Duodenal mucosa (tissue), 2 donors: ENCODE measurements around the gene DIO3.

Source experiments
- H3K27ac ChIP-seq: one replicate; pipeline ENCODE4 v1.7.0; 2013; ENCODE audit warnings: low read depth, low read length
- H3K27me3 ChIP-seq, 2 donors: one replicate each; pipeline ENCODE4 v1.7.0; 2013; ENCODE audit warnings: low read length in 2 of 2, control low read depth in 1 of 2; ENCODE audit not compliant: insufficient read depth in 2 of 2, control insufficient read depth in 1 of 2
- H3K36me3 ChIP-seq, 2 donors: one replicate each; pipeline ENCODE4 v1.7.0; 2013; ENCODE audit warnings: low read length in 2 of 2, control low read depth in 1 of 2; ENCODE audit not compliant: insufficient read depth in 2 of 2, control insufficient read depth in 1 of 2
- H3K4me1 ChIP-seq, 2 donors: one replicate each; pipeline ENCODE4 v1.7.0; 2013; ENCODE audit warnings: low read length in 2 of 2, control low read depth in 1 of 2; ENCODE audit not compliant: insufficient read depth in 2 of 2, control insufficient read depth in 1 of 2
- H3K4me3 ChIP-seq, 2 donors: one replicate each; pipeline ENCODE4 v1.7.0; 2013; ENCODE audit warnings: low read length in 2 of 2, low read depth in 1 of 2
- H3K9ac ChIP-seq, 2 donors: one replicate each; pipeline ENCODE4 v1.7.0; 2013; ENCODE audit warnings: low read length in 2 of 2, low read depth in 1 of 2
- H3K9me3 ChIP-seq, 2 donors: one replicate each; pipeline ENCODE4 v1.7.0; 2013; ENCODE audit warnings: low read length in 2 of 2, control low read depth in 1 of 2; ENCODE audit not compliant: control insufficient read depth in 1 of 2

Gene DIO3

DNA sequence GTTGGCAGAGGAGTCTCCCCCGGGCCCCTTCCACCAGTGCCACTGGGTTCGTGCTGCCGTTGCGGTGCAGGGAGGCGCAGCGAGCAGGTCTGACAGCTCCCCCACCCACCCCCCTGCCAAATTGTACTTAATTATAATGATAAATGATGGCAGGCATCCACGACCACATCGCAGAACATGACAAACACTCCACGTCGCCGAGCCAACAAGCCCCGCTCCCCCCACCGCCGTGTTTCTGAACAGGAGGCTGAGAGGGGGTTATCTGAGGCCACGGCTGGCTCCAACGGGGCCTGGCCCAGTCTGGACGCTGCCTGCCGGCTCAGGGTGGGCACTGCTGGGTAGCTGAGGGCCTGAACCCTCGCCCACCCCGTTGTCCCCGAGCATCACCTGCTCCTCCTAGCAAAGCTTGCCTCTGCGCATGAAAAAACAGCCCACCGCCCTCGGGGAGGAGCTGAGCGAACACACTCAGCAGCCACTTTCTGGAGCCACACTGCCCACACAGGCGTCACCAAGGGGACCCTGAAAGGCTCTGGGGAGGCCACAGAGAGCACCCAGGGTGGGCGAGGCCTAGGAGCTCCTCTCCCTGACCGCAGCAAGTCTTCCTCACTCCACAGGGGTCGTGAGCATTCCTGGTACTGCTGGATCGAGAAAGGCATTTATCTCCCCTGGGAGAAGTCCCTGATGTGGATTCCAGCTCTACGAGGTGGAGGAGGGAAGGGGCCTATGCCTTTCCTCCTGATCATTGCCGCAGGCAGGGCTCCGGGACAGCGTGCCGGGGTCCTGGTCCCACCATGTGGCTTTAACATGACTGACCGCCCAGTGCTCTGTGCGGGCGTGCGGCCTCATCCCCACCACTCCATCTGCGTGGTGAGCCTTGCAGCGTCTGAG is 35.4 kb upstream of the DIO3 start:
- Histone ChIP-seq H3K36me3 (no peaks in the 10 kb centered on the region), H3K9ac (no peak overlapping the region), H3K27ac (no peak overlapping the region), H3K27me3 (no peaks in the 10 kb centered on the region), H3K9me3 (no peaks in the 10 kb centered on the region), H3K4me1 (no peaks in the 10 kb centered on the region), H3K4me3 (no peak overlapping the region)

DNA sequence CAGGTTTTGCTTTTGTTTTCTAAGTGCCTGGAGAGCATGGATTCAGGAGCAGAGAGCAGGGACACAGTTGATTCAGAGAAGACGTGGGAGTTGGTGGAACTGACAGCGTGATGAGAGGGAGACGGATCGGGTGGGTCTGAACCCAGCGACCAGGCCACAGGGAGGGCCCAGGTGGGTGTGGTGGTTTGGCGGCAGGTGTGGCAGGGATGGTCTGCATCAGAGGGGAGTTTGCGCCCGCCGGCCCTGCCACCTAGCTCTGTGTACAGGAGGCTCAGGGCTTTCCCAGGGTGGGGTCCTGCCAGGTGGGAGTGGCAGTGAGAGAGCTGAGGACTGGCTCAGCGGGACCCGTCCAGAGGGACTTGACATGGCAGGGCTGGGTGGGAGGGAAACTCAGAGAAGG is 33.3 kb upstream of the DIO3 start:
- Histone ChIP-seq H3K27ac (no peak overlapping the region), H3K36me3 (no peaks in the 10 kb centered on the region), H3K4me3 (no peak overlapping the region), H3K27me3 (no peaks in the 10 kb centered on the region), H3K4me1 (no peaks in the 10 kb centered on the region), H3K9me3 (no peaks in the 10 kb centered on the region), H3K9ac (no peak overlapping the region)

DNA sequence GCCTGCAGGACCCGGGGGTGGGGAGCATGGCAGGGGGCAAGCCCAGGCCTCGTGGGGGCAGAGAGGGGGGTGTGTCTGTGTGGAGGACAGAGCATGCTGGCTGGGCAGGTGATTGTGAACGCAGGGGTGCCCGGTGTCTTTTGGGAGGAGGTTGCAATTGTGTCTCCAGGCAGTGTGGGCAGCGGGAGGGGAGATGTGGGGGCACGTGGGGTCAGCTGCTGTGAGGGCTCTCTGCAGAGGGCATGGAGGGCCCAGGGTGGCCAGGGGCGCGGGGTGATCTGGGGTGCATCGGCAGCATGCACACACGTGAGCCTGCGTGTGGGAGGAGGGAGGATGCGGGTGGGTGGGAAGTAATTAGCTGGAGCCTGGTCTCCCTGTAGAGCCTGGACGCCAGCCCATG is 32.2 kb upstream of the DIO3 start:
- no peak overlapping the region for H3K9ac ChIP-seq

DNA sequence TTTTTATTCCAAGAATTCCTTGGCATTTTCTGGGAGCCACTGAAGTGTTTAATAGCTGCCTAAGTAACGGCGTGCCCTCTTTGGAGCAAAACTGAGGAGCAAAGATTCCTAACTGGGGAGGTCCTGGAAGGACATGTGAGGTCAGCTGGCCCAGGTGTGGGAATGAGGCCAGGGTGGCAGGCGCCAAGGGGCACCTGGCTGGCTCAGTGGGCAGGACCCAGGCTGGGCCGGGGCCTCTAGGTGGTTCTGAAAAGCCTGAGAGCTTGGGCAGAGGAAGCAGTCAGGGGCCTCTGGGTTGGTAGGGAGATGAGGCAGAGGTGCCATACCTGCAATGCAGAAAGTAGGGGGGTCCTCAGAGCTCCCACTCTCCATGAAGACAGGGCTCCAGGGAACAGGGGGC is 27.1 kb upstream of the DIO3 start:
- Histone ChIP-seq H3K27ac (no peak overlapping the region), H3K9ac (no peak overlapping the region), H3K27me3 (no peaks in the 10 kb centered on the region), H3K36me3 (no peaks in the 10 kb centered on the region), H3K9me3 (no peaks in the 10 kb centered on the region), H3K4me1 (no peaks in the 10 kb centered on the region), H3K4me3 (no peak overlapping the region)

More for the DNA sequence above, 32.2 kb upstream of the DIO3 start:
- H3K9me3 ChIP-seq = no peaks in the 10 kb centered on the region
- no peak overlapping the region for H3K4me3 ChIP-seq
- no peaks in the 10 kb centered on the region for H3K4me1 ChIP-seq
- H3K36me3 ChIP-seq = no peaks in the 10 kb centered on the region
- no peaks in the 10 kb centered on the region for H3K27me3 ChIP-seq
- H3K27ac ChIP-seq = no peak overlapping the region

DNA sequence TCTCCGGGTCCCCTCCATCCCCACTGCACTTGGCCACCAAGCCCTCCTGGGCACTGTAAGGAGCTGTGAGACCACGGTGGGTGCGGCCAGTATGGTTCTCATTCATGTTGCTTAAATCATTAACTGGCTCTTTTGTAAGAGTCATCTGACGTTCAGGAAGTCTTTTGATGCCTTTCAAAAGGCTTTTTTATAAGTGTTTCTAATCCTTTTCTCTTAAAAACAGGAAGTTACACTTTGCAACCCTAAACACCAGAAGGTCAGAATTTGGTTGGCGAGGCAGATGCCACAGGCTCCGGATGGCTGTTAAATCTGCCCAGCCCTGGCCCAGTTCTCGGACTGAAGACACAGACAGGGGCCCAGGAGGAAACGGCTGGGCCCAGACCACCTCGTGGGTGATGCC is 26.1 kb upstream of the DIO3 start:
- Histone ChIP-seq H3K27ac (no peak overlapping the region), H3K36me3 (no peaks in the 10 kb centered on the region), H3K4me3 (no peak overlapping the region), H3K9ac (no peak overlapping the region), H3K4me1 (no peaks in the 10 kb centered on the region), H3K9me3 (no peaks in the 10 kb centered on the region), H3K27me3 (no peaks in the 10 kb centered on the region)

DNA sequence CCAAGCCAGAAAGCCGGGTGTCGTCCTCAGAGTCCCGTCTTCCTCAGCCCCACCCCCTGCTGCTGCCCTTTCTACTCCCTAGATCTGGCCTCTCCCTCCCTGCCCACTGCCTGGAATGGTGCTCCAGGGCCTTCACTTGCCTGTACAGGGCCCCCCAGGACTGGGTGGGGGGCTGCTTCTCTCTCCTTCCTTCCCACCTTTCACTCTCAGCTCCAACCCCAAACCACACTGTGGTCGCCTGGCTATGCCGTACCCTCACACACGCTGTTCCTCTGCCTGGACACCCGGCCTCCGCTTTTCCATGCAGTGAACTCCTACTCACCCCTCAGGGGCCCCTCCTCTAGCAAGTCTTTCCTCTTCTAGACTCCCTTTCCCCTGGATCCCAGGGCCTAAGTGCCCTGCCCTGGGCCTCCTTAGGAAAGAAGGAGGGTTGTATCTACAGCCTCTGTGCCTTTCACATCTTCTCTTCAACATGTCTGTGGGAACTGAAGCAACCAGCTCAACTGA is 25.5 kb upstream of the DIO3 start:
- no peaks in the 10 kb centered on the region for H3K4me1 ChIP-seq
- no peak overlapping the region for H3K4me3 ChIP-seq
- no peaks in the 10 kb centered on the region for H3K9me3 ChIP-seq
- H3K27me3 ChIP-seq = no peaks in the 10 kb centered on the region
- H3K27ac ChIP-seq = no peak overlapping the region
- no peak overlapping the region for H3K9ac ChIP-seq
- H3K36me3 ChIP-seq = no peaks in the 10 kb centered on the region

DNA sequence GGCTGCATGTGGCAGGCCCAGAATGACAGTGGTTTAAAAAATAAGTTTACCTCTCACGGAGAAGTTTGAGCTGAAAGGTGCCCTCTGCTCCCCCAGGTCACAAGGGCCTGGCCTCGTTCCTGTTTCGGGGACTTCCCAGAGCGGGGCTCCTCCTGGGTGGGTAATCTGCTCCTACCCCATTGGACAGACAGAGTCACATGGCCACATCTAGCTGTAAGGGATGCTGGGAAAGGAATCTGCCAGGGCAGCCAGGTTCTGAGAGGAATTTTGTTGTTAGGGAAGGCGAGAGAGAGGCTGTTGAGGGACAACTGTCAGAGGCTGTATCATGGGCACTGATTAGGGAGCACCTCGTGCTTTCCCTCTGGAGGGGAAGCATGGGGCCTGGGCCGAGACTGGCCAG is 24.0 kb upstream of the DIO3 start:
- H3K36me3 ChIP-seq = no peaks in the 10 kb centered on the region
- H3K9ac ChIP-seq = no peak overlapping the region
- peaks cover 2 to 4% of the 10 kb centered on the region in 2 donors for H3K4me1 ChIP-seq
- H3K4me3 ChIP-seq = no peak overlapping the region
- no peaks in the 10 kb centered on the region for H3K27me3 ChIP-seq
- no peak overlapping the region for H3K27ac ChIP-seq
- H3K9me3 ChIP-seq = no peaks in the 10 kb centered on the region

DNA sequence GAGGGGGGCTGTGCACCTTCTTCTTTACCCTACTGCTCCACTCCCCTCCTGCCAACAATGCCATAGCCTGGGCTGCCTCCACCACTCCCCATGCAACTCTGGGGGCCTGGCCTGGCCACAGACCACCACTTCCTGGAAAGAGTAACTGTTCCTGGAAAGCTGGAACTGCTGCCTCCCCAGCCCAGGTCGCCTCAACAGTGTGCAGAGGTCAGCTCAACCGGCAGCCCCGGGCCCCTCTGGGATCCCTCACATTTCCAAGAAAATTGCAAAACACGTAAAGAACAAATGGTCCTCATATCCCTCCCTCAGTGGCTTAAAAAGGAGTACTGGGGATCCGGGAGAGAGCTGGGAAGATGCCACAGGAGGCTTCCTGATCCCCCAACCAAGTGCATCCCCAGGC is 22.4 kb upstream of the DIO3 start:
- no peak overlapping the region for H3K27ac ChIP-seq
- peaks cover 0 to 4% of the 10 kb centered on the region in 2 donors for H3K9me3 ChIP-seq
- no peaks in the 10 kb centered on the region for H3K27me3 ChIP-seq
- H3K4me1 ChIP-seq = peaks cover 5 to 9% of the 10 kb centered on the region in 2 donors
- no peak overlapping the region for H3K4me3 ChIP-seq
- no peak overlapping the region for H3K9ac ChIP-seq
- H3K36me3 ChIP-seq = no peaks in the 10 kb centered on the region

DNA sequence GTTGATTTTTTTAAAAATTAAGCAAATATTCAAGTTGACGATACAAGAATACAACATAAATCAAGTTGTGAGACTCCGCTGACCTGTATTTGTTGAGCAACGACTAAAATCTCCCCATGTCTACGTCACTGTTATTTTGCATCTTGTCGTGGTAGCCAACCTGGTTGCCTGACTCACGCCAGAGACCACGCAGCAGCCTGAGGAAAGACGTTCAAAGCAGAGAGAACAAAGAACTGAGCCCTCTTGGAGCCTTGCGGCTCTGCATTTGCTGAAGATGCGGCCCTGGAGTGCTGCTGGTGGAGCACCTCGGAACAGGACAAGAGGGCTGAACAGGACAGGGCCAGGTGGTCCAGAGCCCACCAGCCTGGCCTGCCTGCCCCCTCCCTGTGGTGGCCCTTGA is 21.4 kb upstream of the DIO3 start:
- H3K9me3 ChIP-seq = peaks cover 0 to 5% of the 10 kb centered on the region in 2 donors
- no peak overlapping the region for H3K27ac ChIP-seq
- H3K9ac ChIP-seq = no peak overlapping the region
- H3K27me3 ChIP-seq = no peaks in the 10 kb centered on the region
- peaks cover 5 to 9% of the 10 kb centered on the region in 2 donors for H3K4me1 ChIP-seq
- no peak overlapping the region for H3K4me3 ChIP-seq
- no peaks in the 10 kb centered on the region for H3K36me3 ChIP-seq

DNA sequence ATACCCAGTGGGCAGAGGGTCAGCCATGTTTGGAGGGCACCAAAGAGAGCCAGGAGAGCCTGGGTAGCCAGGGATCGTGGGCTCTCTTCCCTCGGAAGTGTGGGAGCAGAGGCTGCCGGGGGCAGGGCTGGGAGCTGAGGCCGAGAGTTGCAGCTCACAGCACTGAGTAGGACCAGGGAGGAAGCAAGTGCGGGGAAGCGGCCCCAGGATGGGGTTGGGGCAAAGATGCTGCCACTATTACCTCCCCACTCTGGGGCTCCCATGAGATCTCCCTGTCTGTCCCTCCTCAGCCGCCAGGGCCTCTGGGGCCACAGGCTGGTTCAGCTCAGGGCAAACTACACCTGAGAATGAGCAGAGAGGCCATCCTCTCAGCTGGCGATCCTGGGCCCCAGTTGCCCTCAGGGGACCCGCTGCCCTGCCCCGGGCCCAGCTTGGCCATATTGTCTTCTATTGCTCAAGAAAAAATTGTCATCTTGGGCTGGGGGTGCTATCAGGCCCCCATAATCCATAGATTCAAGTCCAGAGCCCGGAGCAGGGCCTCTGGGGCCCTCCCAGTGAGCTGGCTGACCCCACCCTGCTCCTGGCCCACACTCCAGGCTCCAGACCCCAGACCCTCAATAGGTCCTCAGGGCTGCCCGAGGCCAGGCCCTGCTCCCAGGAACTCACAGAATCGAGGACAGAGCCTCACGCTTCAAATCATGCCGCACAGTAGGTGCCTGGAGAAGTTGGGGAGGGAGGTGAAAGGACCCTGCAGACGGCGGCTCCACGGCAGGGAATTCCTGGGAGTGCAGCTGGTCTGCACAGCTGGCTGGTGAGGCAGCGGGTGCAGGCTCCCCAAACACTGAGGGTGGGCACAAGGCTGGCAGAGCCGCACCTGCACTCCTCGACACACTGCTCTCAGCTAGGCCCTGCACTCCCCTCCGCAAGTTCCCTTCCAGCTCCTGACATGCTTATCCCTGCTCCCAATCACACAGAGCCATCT is 20.5 kb upstream of the DIO3 start:
- H3K9me3 ChIP-seq = peaks cover 0 to 5% of the 10 kb centered on the region in 2 donors
- H3K4me3 ChIP-seq = no peak overlapping the region
- H3K27ac ChIP-seq = no peak overlapping the region
- H3K27me3 ChIP-seq = no peaks in the 10 kb centered on the region
- peaks cover 5 to 9% of the 10 kb centered on the region in 2 donors for H3K4me1 ChIP-seq
- no peak overlapping the region for H3K9ac ChIP-seq
- no peaks in the 10 kb centered on the region for H3K36me3 ChIP-seq
